GM18873 (cell line): ENCODE data around the gene RIMBP2.

Source experiments
- ATAC-seq: cut with Tn5 transposase; IDR thresholded peaks from one replicate; pipeline ENCODE4 v1.9.1; 2021; ENCODE audit warnings: mild to moderate bottlenecking, moderate library complexity, moderate number of reproducible peaks; ENCODE audit not compliant: unreplicated experiment, low FRiP score

RIMBP2 gene

DNA sequence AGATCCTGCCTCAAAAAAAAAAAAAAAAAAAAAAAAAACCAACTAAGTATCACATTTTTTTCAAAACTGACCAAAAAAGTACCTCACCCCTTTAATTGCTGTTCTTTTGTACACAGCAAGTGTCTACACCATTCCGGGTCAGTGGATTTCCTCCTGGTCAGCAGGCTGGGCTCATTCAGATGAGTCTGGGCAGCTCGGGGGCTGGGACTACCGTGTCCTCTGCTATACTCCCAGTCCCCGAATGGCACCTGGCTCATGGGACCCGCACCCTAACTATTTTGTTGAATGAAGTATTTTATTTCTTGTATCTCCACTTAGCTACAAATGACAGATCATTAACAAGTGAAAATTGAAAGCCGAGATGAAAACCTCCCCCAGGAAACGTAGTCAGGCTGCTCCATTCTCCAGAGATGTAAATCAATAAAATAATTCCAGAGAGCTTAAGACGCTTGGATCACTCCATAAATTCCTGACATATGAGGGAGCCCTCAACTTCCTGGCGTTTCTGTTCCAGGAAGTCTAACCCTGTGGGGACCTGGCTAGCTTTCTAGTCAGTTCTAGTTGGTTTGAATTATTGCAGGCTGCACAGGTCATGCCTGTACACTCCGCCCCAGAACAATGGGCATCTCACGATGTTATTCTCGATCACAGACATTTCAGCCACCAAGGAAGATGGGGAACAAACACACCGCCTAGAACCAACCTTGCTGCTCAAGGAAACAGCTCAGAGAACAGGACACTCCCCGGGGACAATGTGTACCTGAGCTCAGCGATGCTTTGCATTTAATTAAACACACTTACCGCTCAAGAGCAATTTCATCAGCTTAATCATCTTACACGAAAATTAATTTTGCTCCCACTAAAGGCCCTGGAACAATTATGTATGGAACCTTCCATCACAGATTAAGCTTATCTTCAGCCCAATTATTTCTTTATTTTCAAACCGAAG lies 76.3 kb downstream of the RIMBP2 start:
- no peak for ATAC-seq

DNA sequence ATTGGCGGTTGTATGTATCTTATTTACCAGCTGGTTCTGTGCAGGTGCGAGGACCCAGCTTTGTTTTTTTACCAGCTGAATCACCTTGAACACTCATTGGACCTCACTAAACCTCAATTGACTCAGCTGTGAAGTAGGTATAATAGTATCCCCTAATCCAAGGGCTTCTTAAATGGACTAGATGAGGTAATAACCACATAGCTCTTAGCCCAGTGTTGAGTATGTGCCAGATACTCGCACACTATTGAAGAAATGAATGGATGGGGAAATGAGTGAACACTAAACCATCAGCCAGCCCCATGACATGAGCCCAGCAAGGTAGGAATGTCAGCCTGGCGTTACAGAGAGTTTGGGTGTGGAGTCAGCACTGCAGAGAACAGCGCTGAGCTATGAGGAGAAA lies 79.7 kb downstream of the RIMBP2 start:
- ATAC-seq: no peak

DNA sequence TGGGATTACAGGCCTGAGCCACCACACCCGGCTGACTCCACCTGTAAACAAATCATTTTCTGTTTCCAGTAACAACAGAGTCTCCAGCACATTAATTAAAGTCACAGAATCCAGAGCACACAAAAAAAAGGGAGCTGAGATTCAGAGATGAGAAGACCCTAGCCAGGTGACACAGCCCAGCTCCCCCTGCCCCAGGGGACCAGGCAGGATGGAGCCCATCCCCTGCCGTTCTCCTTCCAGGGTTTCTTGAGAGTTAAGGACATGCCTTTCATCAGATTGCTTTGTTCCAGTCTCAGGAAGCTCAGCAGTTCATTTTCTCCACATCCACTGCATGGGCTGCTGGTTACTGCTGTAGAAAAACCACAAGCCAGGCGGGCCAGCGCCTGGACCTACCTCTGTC lies 81.2 kb downstream of the RIMBP2 start:
- no peak for ATAC-seq

DNA sequence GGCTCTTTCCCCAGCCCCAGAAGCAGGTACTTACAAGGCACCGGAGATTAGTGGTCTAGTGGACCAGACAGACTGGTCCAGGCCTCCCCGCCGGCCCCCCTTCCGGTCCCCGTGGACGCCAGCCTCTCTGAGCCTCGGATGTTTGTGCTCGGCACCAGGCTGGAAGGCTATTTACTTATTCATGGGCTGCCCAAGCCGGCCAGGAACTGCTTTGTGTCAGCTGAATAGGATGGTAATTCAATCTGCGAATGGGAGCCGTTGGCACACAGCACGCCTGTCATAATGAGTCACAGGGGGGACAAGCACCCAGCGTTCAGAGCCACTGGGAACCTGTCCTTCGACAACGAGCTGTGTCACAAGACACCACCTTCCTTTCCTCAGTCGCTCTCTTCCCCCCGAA lies 82.3 kb downstream of the RIMBP2 start:
- no peak for ATAC-seq

DNA sequence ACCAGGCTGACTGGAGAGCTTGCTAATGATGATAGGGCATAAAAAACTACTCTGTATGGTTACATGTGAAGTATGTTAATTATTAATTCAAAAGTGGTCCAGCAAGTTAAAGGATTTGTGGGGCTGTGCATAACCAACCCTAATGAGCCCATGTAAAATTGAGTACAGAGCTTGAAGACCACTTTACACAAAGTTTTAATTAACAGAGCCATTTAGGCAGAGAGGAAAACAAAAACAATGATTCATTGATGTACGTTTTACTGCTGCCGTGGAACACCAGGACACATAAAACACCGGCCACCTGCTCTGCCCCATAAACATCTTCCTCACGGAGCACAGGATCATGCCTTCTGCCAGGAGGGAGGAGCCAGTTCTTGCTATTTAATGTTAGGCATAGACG lies 83.5 kb downstream of the RIMBP2 start:
- ATAC-seq: no peak

DNA sequence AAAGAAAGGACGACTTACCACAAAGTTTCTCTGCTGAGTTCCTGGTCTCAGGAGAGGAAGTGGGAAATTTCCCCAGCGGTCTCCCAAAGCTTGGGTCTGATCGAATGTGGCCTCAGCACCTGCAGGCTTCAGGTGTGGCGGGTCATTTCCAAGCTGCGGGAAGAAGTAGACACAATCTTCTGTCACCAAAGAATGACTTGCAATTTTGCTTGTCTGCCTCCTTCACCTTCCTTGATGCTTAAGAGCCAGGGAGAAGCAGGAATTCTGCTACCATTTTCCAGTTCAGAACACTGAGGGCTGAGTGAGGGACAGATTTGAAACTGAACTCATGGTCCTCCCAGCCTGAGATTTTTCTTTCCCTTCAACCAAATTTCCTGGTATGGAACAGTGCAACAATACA lies 87.8 kb downstream of the RIMBP2 start:
- ATAC-seq: no peak

DNA sequence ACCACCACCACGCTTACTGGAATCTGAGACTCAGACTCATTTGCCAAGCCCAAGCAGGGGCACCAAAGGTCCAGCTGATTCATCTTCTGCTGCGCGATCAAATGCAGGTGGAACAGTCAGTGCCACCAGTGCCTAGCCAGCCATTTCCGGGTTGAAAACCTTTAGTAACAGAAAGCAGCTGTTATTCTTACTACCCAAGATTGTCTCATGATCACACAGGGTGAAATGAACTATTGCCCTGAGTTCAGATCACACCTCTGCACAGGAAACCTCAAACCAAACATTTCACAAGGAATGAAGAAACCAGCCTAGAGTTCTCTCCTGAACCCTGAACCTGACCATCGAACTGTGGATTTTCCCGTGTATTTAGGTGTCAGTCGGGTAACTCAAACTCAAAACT lies 88.9 kb downstream of the RIMBP2 start:
- ATAC-seq: no peak

DNA sequence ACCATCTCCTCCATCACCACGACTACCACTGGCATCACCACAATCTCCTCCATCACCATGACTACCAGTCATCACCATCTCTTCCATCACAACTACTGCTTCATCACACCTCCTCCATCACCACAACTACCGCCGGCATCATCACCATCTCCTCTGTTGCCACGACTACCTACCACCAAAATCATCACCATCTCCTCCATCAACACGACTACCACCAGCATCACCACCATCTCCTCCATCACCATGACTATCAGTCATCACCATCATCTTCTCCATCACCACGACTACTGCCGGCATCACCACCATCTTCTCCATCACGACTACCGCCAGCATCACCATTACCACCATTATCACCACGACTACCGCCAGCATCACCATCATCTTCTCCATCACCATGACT lies 89.5 kb downstream of the RIMBP2 start:
- ATAC-seq: no peak

DNA sequence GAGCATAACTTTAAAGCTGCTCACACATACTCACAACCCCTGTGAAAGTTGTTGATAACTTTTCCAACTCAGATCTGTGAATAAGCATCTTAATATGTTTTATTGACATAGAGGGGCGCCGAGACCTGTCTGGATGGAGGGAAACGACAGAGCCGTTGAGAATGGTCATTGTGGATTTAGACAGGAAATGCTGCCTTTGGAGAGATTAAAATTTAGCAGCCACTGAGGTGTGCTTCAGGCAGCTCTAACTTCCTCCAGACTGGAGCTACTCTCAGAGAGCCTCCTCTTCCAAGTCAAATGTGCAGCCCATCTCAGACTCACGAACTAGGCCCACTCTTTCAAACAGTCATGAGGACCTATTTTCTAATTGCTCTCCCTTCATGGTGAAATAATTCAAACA lies 90.9 kb downstream of the RIMBP2 start:
- no peak for ATAC-seq

DNA sequence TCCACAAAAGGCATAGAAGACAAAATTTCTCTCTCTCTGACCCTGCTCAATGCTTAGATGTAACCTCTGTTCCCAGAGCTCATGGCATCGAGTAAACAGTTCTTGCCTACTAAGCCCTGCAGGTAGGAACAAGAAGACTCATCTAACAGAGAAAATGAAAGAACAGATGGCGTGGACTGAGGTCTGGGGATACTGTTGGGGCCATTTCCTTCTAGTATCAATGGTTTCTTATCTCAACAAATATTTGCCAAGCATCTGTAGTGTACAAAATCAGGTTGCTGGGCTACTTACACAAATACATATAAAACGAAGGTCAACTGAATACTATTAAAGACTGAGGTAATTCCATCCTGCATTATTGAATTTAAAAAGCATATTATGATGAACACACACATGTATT lies 93.3 kb downstream of the RIMBP2 start:
- ATAC-seq: no peak

DNA sequence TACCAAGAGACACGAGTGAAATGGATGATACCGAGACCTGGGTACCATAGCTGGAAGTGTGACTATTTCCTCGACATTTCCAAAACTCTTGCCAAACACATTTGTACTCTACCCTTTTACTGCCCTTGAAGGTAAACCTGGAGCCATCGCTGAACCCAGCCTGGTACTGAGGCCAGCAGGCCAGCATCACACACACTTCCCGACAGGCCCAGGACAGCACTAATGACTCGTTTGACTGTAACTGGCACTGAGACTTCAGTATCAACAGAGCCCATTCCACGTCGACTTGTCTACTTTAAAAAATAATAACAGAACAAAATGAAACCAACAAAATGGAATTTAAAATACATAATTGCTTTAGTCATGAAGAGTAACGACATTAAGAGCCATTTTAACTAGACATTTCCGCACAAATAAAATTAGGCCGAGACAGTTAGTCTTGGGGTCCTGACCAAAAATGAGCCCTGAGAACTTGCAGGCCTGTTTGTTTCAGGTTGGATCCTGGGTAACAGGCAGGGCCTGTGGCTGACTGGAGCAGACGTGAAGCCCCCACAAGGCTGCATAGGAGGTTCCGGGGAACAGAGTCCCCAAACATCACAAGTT lies 94.3 kb downstream of the RIMBP2 start:
- no peak for ATAC-seq

DNA sequence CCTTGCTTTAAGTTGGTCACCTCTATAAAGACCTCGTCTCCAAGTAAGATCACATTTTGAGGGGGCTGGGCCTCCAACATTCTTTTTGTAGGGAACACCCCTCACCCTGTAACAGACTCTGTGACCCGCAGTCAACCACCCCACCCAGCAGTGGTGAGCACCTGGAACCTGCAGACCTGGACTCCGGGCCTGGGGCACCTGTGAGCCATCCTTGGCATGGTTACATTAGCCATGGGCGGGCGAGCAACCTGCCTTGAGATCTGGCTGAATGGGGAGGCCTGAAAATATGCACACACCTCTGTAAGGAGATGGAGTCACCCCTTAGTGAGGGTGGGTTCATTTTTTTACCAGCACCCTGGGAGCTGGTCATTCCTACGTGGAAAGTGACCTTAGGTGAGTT lies 95.3 kb downstream of the RIMBP2 start:
- ATAC-seq: no peak

DNA sequence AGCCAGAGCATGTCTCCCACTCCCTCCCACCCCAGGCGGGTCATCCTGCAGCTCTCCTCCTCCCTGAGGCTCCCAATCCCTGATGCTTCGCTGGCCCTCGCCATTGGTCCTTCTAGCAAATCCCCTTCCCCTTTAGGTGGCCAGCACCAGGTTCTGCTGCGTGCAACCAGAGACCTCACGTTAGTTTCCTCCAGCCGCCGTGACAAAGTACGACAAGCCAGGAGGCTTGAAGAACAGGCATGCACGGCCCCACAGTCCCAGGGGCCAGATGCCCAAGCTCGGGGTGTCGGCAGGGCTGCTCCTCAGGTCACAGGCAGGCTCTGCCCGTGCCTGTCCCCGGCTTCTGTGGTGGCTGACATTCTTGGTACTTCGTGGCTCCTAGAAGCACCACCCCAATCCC lies 95.8 kb downstream of the RIMBP2 start:
- no peak for ATAC-seq

DNA sequence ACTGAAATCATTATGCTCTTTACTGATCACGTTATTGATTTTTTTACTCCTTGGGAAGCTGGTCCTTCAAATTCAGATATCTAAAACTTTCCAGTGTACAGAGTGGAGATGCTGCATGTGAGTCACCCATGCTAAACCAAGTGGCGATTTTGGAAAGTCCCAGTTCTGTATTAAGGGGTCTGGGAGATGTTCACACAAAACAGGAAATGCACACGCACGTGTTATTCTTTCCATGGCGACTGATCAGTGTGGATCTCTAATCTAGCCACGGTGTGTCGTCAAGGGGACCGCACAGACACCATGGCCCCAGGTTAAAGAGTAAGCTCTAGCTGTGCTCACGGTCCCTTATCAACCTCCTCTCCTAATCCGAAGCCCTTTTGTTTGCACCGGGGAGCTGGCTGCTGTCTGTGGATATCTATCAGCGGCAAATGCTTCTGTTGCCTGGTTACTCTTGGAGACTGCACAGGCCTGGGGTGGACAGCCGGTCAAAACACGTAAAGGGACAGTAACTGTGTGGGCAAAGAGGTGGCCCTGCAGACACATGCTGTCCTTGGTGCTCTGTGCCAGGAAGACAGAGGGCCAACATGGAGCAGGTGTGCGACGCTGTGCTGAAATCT lies 96.6 kb downstream of the RIMBP2 start:
- ATAC-seq: no peak

DNA sequence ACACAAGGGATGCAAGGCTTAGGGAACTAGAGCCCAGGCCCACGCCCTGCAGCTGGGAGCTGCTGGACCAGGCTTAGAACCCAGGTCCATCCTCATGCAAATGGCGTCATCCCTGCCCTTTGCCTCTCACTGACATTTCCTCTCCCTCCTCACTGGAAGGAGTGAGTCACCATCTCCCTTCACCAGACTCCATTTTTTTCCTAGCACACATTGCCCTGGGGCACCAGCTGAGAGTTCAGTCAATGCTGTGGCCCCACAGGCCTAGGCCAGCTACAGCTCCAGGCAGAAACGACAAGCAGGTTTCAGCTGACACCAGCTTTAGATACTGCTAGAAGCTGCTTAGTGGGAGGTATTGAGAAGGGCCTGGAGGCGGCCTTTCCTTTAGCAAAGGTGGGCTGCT lies 98.9 kb downstream of the RIMBP2 start:
- no peak for ATAC-seq

DNA sequence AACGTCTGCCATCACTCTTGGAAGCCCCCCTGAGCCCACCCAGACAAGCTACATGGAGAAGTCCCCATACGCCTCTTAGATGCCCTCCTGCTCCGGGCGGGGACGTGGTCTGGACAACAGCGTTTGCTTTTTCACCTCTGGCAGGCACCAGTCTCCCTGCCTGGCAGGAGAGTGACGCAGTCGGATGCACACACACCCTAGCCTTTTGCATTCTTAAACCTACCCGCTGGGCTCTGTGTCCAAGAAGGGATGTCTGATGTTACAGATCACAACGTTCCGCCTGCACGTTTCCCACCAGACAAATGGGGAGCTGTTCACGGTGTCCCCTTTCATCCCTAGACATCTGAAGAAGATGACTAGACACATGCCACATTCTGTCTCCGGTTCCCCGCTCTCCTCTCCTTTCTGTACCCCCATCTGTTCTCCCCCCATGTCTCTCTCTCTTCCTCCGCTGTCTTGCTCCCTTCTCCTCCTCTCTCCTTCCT lies 100.2 kb downstream of the RIMBP2 start:
- ATAC-seq: no peak

DNA sequence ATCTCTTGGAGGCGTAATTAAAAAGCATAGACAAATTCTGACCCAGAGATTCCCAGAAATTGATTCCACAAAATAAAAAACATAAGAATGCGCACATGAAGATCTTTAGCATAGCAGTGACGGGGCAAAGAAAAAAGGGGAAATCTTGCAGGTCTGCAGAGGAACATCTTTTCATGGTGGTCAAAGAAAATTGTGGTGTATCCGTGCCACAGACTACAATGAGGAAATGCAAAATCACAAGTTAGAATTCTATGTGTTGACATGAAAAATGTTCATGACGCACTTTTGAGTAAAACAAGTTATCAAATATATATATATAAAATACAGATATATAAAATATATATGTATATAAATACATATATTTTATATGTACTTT lies 101.6 kb downstream of the RIMBP2 start:
- ATAC-seq: no peak

DNA sequence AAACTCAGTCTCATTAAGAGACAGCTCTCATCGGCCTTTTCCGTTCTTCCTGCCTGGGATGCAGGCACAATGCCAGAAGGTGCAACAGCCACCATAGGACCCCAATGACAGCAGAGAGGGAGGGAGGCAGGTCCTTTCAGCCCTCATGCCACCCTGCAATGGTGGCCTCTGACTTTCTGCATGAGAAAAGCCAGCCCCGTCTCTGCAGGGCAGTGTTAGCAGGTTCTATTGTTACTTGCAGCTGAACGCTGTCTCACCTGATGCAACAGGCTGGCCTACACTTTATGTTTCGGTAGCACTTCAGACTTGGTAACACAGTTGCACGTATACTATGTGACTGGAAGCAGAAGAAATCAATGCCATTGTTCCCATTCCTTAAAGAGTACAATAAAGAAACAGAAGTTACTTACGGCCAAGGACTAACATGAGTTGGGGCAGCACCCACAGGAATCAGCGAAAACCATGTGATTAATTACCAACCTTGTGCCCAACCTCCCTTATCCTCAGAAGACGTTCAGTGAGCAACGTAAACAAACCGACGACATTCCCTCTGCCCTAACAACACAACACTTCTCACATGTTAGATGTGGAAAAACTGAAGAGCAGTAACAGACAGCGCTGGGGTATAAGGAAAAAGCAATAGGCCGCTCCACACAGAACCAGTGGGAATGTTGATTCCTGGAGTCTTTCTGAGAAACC lies 102.1 kb downstream of the RIMBP2 start:
- no peak for ATAC-seq

DNA sequence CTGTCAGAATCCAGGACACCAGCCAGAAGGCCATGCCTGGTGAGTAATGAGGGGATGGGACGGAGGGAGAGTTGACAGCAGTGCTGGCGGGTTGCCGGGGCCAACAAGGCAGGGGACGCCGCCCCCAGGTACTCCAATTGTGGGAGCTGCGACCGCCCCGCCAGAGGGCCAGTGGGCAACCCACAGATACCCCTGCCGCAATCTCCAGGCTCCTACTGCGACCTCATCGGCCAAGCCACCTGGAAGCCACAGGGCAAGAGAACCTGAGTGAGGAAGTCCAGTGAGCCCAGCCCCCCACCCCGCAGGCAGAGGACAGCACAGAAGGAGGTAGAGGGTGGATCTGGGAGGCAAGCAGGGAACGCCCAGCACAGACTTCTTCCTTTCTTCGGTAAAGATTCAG lies 103.0 kb downstream of the RIMBP2 start:
- ATAC-seq: no peak

DNA sequence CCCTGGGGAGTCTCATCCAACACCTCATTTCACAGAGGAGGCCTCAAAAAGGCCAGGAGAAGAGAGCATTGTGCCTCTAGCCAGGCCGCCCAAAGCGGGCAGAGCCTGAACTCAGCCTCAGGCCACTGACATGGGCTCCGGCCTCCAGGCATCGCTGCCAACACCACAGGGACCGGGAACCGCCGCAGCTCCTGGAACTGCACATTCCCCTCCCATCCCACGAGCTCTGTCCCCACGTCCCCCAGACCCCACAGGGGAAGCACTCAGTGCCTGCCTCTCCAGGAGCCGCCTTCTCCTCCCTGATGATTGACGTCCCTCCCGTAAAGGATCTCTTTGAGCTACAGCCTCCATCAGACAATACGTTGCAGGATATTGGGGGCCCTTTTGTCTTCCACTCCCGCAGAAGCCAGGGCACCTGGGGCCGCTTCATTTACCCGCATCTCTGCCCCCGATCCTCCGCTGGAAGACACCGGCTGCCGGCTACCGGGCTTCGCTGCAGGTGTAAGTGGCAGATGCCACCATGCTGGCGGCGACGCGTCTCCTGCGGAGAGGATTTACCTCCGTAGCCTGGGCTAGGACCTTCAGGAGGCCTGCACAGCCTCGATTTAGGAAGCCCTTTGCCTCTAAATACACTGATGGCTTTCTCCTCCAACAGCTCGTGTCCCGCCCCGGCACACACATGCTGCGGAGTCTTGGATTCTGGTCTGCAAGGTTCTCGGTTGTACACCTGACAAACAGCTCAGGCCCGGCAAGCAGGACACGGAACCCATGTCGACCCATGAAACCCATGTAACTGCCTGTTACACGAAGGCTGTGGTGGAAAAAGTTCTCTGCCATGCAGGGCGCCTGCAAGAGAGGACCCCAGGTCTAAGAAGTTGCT lies 104.8 kb downstream of the RIMBP2 start:
- no peak for ATAC-seq
